H4 (cell line): ENCODE measurements around the gene EPHA8. TPM values are rescaled to one million over a fixed set of nuclear protein-coding genes. Genes with fewer than 3 reads are reported as not detected.

ENCODE experiments used
- DNase-seq: peaks from one replicate; pipeline ENCODE4 v3.0.0-alpha.2; 2015; ENCODE audit warnings: low spot score
- total RNA-seq: library from RNA; depleted of rRNA; stranded (reverse); fragments of >200 nt; shearing (Covaris generic); gene quantifications from 2 replicates; pipeline ENCODE4 v1.2.3, GENCODE V29; 2014; rRNA removed

Gene EPHA8
- total RNA-seq, 1 experiment from 2014 or later, result 0.31 TPM

DNA sequence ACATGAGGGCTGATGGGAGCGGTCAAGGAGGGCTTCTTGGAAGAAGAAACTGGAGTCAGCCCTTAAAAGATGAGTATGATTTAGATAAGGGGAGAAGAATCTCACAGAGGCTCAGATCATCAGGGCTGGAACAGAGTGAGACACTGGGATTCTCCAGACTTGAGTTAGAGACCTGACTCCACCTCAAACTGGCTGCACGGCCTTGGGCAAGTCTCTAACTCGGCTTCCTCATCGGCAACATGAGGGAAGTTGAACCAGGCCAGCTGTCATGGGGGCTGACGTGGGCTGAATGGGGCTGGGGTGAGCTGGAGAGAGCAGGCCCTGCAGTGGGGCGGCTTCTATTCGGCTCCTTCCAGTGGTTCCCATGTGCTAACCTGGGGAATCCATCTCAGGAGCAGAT is 82.6 kb downstream of the EPHA8 start:
- DNase-seq, result no peak

DNA sequence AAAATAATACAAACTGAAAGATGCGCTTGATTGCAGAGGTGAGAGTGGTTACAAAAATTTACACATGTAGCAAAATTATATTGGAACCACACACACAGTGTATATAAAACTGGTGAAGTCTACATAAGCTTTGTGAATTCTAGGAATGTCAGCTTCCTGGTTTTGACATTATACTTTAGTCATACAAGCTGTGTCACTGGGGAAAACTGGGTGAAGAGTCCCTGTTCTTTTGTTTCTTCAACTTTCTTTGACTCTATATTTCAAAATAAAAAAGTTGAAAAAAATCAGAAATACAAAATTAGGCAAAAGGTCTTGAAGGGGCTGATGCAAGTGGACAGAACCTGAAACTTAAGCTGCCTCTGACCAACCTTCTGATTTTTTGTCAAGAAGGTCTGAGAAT is 83.1 kb downstream of the EPHA8 start:
- DNase-seq, result no peak

DNA sequence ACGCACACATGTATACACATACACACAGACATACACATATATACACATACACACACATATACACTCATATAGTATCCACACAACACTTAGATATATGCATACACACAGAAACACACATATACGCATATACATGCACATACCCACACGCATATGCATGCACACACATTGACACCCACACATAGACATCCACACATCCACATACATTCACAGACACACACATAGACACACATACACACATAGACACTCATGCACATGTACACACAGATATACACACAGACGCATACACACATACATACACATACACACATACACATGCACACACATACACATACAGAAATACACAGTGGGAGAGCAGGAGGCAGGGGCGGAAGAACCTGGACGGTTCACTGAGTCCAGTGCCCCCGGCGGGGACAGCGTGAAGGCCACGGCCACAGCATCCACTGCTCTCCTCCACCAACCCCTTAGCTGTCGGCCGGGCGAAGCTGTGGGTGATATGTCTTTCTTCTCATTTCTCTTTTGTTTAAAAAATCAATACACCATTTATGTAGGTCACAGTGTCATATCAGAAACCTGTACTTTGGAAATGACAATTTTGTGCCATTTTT is 86.9 kb downstream of the EPHA8 start:
- no peak for DNase-seq

DNA sequence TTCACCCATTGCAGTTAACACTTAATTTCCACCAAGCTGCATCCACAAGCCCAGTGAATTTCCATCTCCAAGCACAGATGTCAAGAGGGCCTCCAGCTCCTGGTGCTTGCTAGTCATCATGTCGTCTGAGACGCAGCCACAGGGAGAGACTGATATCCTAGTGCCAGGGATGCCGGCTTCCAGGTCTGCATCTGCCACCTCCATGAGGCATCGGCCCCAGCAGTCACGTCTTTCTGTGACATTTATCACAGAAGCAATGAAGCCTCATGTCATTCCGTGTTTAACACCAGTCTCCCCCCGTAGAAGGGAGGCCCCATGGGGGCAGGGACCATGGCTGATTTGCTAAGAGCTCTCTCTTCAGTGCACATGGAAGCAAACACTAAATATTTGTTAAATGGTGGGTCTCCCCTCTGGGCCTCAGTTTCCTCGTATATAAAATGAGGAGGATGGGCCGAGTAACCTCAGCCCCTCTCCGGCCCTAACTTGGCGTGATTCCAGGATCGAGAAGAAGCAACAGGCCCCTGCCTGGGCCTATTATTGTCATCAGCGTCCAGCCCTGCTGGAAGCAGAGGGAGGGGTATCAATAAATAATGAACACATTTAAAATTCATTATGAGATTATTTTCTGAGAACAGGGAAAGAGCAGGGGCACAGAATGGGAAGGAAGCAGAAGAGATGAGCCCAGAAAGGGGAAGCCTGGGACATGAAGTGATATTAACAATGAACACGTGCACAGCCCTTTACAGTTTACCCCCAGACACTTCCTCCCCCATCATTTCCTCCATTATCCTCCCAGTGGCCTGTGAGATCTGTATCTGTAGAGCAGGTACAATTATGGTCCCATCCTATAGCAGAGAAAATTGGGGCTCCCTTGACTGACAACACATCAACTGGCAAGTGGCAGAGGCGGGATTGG is 88.9 kb downstream of the EPHA8 start:
- DNase-seq, result no peak

DNA sequence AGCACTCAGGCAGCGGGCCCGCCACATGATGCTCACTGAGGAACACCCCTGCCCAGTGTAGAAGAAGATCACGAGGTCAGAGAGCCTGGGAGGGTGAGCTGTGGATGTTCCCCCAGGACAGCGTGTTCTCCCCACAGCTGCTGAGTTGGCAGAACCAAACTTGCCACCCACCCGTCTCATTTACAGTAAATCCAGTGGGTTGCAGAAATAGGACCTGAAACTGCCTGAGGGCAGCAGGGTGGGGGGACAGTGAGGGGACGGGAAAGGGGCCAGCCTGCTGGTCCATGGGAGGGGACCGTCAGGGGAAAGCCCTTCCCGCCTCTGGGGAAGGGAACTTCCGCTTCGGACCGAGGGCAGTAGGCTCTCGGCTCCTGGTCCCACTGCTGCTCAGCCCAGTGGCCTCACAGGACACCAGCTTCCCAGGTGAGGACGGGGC is 89.6 kb downstream of the EPHA8 start, which contains the start of gene C1QB:
Gene C1QB, plus strand, starts transcription at position 356 of the 436 bp plus-strand sequence. CDS start 6,227 bp downstream, outside the sequence.
- DNase-seq, result no peak

Other genes starting within 250 kb of the EPHA8 start
- 12.1 and 14.0 TPM in 2 replicates for gene ZBTB40, start 111.6 kb upstream of the EPHA8 start, total RNA-seq
- gene C1QA, start 73.1 kb downstream of the EPHA8 start, total RNA-seq, result not detected in 2 replicates
- gene C1QC, start 80.1 kb downstream of the EPHA8 start, total RNA-seq, result not detected in 2 replicates
- not detected in 2 replicates for gene C1QB, start 89.7 kb downstream of the EPHA8 start, total RNA-seq
- gene EPHB2, start 147.3 kb downstream of the EPHA8 start, total RNA-seq, result 55.5 and 70.9 TPM in 2 replicates